AG04450 (cell line): ENCODE measurements around the gene TMOD3. TPM values are rescaled to one million over a fixed set of nuclear protein-coding genes. Genes with fewer than 3 reads are reported as not detected.

Source experiments
- CTCF ChIA-PET: fragments of 300-600, 350-600 bp; formaldehyde crosslinking; extraction: SDS; loops from one replicate; lab custom pipeline; 2022; ENCODE audit warnings: antibody characterized with exemption, inconsistent platforms; lab: Charles Lee
- POLR2A ChIA-PET: fragments of 350-600 bp; formaldehyde crosslinking; extraction: SDS; loops from one replicate; lab custom pipeline; 2021; ENCODE audit warnings: antibody characterized with exemption, inconsistent platforms; lab: Yijun Ruan, JAX
- DNase-seq: peaks from one replicate; pipeline ENCODE4 v3.0.0-alpha.2; 2011; ENCODE audit warnings: low read depth, low spot score
- H3K27ac ChIP-seq: one replicate; pipeline ENCODE4 v1.5.1; 2012; ENCODE audit warnings: low read depth, low read length, control low read depth
- H3K27me3 ChIP-seq: one replicate; pipeline ENCODE4 v1.6.0; 2012; ENCODE audit warnings: low read length; ENCODE audit not compliant: control insufficient read depth, insufficient read depth
- H3K4me3 ChIP-seq: 2 replicates; pipeline ENCODE4 v1.5.1; 2011; ENCODE audit warnings: mild to moderate bottlenecking, low read depth, low read length, control low read depth
- H3K9me3 ChIP-seq: 2 replicates; pipeline ENCODE4 v1.5.1; 2012; ENCODE audit warnings: low read length; ENCODE audit not compliant: control insufficient read depth, insufficient read depth
- polyA plus RNA-seq: library from polyadenylated mRNA; depleted of rRNA; stranded (reverse); fragments of >200 nt; gene quantifications from 2 replicates; pipeline ENCODE4 v1.2.3, GENCODE V29; 2011
- TF ChIP-seq, protein P1 (sequence below): IDR thresholded peaks from 2 replicates; pipeline ENCODE4 v1.5.1; 2011; ENCODE audit warnings: low read depth, low read length, control low read depth, inconsistent platforms

TMOD3 gene
- polyA plus RNA-seq, 1 experiment, result 29.8 TPM

DNA sequence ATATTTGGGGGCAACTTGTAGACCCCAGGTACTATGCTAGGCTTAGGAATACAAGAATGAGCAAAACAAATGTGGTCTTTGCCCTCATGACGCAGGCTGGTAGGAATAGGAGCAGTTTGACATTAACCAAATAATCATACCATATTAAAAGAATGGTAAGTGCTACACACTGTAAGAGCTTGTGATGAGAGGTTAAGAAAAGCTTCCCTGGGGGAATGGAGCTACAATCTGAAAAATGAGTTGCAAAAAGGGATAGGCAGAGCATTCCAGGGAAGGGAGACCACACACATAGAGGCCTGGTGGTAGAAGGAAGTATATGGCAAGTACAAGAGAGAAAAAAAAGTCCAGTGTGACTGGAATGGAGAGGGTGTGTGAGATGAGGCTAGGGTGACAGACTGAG is 37.3 kb downstream of the TMOD3 start:
- H3K27me3 ChIP-seq, result no peaks in the 10 kb centered on the region
- ChIA-PET CTCF (no interaction called here), POLR2A (no interaction called here)
- no peak overlapping the region for H3K4me3 ChIP-seq
- no peak for DNase-seq
- no peaks in the 10 kb centered on the region for H3K9me3 ChIP-seq
- H3K27ac ChIP-seq, result no peak overlapping the region
- TF ChIP-seq, protein P1, sequence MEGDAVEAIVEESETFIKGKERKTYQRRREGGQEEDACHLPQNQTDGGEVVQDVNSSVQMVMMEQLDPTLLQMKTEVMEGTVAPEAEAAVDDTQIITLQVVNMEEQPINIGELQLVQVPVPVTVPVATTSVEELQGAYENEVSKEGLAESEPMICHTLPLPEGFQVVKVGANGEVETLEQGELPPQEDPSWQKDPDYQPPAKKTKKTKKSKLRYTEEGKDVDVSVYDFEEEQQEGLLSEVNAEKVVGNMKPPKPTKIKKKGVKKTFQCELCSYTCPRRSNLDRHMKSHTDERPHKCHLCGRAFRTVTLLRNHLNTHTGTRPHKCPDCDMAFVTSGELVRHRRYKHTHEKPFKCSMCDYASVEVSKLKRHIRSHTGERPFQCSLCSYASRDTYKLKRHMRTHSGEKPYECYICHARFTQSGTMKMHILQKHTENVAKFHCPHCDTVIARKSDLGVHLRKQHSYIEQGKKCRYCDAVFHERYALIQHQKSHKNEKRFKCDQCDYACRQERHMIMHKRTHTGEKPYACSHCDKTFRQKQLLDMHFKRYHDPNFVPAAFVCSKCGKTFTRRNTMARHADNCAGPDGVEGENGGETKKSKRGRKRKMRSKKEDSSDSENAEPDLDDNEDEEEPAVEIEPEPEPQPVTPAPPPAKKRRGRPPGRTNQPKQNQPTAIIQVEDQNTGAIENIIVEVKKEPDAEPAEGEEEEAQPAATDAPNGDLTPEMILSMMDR, result no peak

DNA sequence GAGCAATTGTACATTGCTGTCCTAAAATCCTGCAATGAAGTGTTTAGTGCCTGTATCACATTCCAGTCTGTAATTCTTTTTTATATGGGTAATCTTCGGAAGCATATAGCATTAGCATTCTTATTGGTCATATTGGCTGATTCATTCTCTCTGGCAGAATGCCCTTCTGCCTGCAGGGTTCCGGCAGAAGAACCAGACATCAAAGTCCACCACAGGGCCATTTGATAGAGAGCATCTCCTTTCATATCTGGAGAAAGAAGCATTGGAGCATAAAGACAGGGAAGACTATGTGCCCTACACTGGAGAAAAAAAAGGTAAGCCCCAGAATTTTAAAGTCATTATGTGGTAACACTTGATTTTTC is 39.6 kb downstream of the TMOD3 start:
- POLR2A ChIA-PET, result no interaction called here

DNA sequence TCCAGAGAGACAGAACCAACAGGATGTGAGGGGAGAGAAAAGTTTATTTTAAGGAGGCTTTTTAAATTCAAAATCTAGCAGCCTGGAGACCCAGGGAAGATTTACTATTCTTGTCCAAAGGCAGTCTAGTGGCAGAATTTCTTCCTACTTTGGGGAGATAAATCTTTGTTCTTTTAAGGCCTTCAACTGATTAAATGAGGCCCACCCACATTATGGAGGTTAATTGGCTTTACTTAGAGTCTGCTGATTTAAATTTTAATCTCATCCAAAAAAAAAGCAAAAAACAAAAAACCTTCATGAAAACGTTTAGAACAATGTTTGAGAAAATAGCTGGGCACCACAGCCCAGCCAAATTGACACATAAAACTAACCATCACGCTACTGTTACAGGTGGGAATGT is 41.3 kb downstream of the TMOD3 start:
- no peaks in the 10 kb centered on the region for H3K27me3 ChIP-seq
- H3K9me3 ChIP-seq, result no peaks in the 10 kb centered on the region
- no peak for DNase-seq
- TF ChIP-seq, protein P1, result no peak
- H3K27ac ChIP-seq, result no peak overlapping the region
- no peak overlapping the region for H3K4me3 ChIP-seq
- ChIA-PET CTCF (interaction anchor here (2.7 kb wide), 1 partner anchor 18 kb away, joined by 10 read pairs; no protein-coding TSS in a partner anchor), POLR2A (no interaction called here)

More for the DNA sequence above, 39.6 kb downstream of the TMOD3 start:
- no peak overlapping the region for H3K27ac ChIP-seq
- peak; percentile 70 for DNase-seq
- H3K4me3 ChIP-seq, result no peak overlapping the region
- H3K9me3 ChIP-seq, result no peaks in the 10 kb centered on the region
- CTCF ChIA-PET, result interaction anchor here (0.8 kb wide), 1 partner anchor 13 kb away, joined by 3 read pairs; no protein-coding TSS in a partner anchor
- H3K27me3 ChIP-seq, result no peaks in the 10 kb centered on the region
- TF ChIP-seq, protein P1, result no peak

DNA sequence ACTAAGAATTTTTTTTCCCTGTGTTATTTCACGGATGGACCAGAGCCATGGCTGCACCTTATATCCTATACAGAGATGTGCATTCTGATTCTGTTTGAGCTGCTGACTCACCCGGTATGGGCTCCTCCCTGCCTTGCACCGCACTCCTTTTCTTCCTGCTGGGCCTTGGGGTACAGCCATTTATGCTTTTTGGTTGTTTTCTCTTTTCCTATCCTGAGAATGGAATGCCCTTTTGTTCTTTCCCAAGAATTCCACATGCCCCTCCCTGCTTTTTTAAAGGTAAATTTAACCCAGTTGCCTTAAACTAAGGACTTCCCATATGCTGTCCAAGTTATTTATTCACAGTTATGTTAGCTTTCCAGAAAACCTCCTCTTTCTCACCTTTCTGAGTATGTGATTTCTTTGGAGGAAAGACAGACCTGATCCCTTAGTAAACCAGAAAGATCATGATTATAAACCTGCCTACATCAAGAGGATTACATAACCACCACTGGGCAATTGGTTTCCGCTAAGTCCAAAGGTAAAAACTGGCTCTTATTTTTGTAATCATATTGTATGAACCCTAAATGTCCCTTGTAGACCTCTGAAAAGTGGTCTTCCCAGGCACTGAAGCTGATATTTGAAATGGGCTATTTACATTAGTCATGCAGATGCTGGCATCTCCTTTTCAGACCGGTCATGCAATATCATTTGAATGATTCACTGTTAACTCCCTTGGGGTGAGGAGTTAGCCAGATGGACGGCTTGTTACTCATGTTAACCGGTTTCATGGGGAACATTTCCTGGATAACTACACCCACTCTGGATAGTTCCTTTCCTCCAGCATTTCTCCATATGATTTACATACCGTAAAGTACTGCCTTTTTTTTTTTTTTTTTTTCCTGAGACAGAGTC is 45.5 kb downstream of the TMOD3 start:
- ChIA-PET CTCF (interaction anchor here (0.6 to 1.5 kb wide), 2 partner anchors 20 to 21 kb away, joined by 3 to 4 read pairs; no protein-coding TSS in a partner anchor), POLR2A (interaction anchor here (1.0 kb wide), 1 partner anchor 45 kb away, joined by 3 read pairs; the partner anchor contains the start of gene TMOD3)
- Histone ChIP-seq H3K27ac (peak overlapping the region; percentile 90), H3K9me3 (no peaks in the 10 kb centered on the region), H3K27me3 (no peaks in the 10 kb centered on the region), H3K4me3 (no peak overlapping the region)
- TF ChIP-seq, protein P1, result no peak
- peak; percentile 91 for DNase-seq

DNA sequence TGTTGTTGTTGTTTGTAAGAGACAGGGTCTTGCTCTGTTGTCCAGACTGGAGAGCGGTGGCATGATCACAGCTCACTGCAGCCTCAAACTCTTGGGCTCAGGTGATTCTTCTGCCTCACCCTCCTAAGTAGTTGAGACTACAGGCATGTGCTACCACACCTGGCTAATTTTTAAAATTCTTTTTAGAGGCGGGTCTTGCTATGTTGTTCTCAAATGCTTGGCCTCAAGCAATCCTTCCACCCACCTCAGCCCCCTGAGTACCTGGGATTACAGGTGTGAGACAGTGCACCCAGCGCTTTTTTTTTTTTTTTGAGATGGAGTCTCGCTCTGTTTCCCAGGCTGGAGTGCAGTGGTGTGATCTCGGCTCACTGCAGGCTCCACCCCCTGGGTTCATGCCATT is 46.7 kb downstream of the TMOD3 start:
- DNase-seq, result no peak
- Histone ChIP-seq H3K27me3 (no peaks in the 10 kb centered on the region), H3K27ac (no peak overlapping the region), H3K9me3 (no peaks in the 10 kb centered on the region), H3K4me3 (no peak overlapping the region)
- TF ChIP-seq, protein P1, result no peak
- CTCF ChIA-PET, result no interaction called here
- POLR2A ChIA-PET, result no interaction called here
